Femur (tissue), 1 donor: ENCODE measurements around the gene IFT122.

Source experiments
- DNase-seq: peaks from one replicate; pipeline ENCODE4 v3.0.0-alpha.2; 2017

IFT122 gene

DNA sequence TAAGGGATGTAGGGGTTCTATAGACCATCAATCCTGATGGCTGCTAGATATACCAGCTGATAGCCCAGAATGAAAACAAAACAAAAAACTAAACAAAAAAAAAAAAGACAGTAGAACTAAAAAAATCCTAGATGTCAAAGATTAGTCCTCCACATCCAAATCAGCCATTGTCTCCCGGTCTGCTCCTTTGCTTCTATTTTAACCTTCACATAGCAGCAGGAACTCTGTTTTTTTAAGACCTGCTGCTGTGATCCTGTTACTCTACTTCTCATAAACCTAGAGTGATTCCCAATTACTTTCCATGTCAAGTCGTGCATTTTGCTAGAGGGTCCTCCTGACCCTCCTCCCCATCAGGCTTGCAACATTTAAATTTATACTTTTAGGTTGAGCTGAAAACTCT, 2.5 kb downstream of the IFT122 start:
- DNase-seq = no peak

DNA sequence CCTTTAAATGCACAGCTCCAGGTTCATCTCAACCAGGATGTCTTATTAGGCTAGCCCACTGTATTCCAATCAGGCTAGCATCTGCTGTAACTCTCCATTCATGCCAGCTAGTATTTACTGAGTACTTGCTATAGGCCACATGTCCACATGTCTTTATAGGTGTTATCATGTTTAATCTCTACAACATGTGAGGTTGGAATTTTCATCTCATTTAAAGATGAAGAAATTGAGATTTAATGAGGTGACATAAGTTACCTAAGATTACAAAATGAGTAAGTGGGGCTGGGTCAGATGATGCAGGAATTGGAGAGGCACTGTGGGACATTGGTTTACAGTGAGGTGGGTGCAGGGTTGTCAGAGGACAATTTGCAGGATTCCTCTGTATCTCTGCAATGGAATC, 2.9 kb downstream of the IFT122 start:
- no peak for DNase-seq

DNA sequence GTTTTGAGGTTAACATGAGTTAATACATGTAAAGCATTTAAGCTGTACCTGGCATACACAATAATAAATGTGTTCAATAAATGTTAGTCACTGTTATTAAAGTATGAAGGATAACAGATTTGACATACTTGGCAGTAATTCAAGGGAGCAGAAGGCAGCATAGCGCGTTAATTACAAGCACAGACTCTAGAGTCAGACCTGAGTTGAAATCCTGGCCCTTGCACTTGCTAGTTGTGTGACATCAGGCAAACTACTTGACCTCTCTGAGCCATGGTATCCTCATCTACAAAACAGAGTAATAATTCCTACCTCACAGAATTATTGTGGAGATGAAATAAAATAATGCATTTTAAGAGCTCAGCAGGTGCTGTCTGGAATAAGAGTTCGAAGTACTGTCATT, 5.4 kb downstream of the IFT122 start:
- DNase-seq = no peak

DNA sequence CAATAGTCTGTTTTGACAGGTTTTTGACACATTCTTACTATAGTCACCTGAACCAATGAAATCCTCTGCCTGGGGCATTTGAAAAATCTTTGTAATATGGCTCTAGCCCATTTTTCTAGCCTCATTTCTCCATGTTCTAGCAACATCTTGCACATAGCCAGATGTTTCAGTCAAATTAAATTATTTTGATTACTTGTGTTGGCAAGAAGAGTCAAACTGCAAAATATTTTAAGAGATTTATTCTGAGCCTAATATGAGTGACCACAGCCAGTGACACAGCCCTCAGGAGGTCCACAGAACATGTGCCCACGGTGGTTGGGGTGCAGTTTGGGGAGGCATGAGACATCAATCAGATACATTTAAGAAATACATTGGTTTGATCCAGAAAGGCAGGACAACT, 6.9 kb downstream of the IFT122 start:
- DNase-seq = no peak

DNA sequence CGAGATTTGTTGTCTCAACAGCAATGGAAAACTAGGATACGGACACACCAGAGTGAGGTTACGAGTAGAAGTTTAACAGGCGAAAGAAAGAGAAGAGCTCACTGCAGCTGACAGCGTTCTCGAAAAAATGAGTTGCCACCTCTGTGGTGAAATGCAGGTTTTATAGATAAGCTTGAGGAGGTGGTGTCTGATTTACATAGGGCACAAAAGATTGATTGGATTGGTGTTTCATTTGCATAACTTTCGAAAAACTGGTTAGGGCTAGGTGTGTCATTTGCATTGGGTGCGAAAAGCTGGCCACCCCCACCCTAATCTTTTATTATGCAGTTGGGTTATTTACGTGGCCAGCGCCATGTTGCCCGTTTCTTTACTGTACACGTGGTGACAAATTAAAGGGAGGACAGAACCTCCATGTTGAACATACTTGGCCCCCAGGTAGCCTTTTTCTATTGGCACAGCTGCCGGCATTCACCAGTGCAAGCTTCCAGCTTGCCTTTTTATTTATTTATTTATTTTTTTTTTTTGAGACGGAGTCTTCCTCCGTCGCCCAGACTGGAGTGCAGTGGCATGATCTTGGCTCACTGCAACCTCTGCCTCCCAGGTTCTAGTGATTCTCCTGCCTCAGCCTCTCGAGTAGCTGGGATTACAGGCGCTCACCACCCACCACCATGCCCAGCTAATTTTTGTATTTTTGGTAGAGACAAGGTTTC, 8.3 kb downstream of the IFT122 start:
- DNase-seq = no peak

DNA sequence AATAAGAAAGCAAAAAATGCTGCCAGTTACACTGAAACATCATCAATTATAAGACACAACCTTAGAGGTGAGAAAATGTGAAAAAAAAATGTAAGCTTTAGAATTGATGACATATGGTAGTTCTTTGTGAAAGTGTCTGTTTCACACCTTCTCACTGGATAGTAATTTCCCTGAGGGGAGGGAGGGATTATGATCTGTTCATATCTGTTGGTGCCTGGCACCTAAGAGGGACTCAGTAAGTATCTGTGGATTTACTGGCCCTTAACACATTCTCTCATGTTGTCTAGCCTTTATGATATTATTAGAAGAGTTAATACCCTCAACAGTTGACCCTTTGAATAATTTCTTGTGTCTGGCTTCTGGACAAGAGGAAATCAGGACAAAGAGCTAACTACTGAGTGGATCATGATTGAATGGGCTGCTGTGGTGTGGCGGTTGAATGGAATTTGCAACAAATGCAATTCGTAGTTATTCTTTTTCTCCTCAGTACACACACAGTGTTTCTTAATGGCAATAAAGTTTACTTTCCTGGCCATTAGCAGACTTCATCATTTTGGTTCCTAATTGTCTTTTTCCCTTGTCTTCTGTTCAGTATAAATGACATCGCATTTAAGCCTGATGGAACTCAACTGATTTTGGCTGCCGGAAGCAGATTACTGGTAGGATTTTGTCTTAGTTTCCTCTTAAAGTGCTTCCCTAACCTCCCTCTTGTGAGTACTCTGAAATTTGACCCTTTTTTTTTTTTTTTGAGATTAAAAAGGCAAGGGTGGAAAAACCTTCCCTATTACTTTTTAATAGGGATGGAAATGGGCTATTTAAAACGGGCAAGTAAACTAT, 9.5 kb downstream of the IFT122 start:
- DNase-seq = no peak

DNA sequence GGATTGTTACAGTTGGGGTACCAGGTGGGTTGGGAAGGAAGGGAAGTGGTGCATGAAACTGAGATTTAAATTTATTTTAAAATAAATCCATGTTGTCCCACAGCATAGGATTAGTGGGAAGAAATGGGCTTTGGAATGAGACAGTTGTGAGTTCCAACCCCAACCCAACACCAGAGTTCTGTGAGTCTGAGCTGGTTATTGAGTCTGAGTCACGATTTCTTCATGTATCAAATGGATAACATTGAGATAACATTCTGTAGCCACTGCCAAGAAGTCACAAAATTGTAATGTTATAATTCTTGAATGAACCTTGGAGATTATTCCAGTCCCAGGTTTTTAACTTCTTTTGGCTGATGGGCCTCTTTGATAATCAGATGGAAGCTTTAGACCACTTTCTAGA, 13.7 kb downstream of the IFT122 start:
- no peak for DNase-seq

DNA sequence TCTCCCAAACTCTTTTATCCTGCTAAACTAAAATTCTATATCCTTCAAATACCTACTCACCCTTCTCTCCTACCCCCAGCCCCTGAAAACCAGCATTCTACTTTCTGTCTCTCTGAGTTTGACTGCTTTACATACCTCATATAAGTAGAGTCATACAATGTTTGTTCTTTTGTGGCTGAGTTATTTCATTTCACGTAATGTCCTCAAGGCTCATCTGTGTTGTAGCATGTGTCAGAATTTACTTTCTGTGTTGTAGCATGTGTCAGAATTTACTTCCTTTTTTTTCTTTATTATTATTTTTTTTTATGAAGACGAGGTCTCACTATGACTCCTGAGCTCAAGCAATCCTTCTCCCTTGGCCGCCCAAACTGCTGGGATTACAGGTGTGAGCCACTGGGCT, 20.1 kb downstream of the IFT122 start:
- no peak for DNase-seq

DNA sequence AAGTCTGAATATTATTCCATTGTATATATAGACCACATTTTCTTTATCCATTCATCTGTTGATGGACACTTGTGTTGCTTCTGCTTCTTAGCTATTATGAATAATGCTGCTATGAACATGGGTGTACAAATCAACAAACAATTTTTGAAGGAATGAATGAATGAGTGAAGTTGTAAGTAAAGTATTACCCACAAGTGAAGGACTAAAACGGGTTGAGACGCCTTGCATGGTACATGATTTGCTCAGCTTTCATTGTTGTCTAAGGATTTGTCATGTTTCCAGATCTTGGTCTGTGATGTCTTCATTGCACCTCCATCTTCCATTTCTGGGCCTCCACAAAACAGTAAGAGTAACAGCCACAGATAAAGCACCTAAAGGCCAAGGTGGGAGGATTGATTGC, 20.5 kb downstream of the IFT122 start:
- no peak for DNase-seq

DNA sequence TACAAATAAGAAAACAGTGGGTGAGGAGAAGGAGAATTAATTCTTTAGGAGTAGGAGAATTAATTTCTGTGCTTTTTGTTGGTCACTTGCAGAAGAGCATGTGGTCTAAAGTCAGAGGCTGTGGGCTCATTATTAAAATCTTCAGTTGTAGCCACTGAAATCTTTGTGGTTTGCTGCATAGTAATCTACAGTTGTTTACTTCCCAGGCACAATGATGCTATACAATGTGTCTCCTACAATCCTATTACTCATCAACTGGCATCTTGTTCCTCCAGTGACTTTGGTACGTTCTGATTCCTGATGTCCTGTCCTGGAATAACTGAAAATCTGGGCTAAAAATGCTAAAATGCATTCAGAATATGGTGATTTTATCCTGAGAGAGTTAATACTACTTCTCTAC, 21.0 kb downstream of the IFT122 start:
- no peak for DNase-seq

DNA sequence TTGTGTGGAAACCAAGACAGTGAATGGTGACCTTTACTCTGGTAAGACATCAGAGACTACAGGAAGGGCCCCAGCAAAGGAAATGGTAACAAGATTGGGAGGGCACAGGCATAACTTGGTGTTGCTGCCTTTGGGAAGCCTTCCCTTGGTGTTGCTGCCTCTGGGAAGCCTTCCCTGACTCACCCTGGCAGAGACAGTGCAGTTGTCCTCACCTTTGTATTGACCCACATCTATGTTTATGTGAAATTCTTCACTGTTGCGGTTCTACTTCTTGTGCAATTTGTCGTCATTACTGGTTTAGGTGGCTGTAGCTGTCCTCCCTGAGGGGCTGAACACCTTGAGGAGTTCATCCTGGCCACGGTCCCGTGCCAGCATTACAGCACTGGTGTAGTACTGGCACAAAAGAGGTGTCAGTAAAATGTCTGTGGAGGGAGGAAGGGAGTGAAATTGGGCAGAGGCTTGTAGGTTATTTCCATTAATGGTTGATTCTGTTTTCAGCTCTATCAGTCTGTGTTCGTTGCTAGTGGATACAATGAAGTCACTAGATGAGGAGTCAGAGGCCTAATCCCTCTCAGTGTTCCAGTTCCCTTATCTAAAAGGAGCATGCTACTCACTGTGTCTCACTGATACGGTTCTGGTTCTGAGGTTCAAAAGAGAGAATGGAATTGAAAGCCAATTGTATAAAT, 21.6 kb downstream of the IFT122 start:
- DNase-seq = no peak

DNA sequence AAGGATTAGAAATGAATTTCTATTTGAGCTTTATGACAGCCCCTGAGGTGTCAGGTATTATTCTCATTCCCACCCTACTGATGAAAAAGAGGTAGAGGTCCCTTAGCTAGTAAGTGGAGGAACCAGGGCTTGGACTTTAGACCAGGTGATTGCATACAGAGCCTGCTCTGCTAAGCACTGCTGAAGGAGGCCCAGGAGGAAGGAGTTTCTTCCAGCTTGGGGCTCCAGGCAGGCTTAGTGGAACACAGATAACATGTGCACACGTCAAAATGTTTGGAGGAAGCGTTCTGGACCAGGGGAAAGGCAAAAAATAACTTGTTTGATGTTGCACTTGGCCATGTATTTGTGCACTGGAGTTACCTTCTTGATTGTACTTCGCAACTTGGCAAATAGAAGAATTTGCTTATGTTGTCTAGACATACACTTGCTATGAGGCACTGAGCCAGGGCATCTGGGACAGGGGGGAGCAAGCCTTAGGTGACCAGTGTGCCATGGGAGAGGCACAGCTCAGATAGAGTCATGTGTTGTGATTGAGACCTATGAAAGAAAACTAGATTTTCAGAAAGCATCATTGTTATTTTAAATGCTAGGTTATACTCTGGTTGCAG, 22.4 kb downstream of the IFT122 start:
- no peak for DNase-seq

DNA sequence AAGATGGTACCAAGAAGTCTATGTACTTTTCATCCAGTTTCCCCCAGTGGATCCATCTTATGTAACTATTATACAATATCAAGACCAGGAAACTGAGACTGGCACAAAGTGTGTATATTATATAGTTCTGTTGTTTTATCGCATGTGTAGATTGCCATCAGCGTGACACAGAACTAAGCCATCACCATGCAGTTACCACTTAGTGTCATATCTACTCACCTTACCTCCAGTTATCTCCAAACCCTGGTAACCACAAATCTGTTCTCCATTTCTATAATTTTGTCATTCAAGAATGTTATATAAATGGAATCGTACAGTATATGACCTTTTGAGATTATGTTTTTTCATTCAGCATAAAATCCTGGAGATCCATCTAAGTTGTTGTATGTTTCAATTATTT, 23.1 kb downstream of the IFT122 start:
- DNase-seq = no peak

DNA sequence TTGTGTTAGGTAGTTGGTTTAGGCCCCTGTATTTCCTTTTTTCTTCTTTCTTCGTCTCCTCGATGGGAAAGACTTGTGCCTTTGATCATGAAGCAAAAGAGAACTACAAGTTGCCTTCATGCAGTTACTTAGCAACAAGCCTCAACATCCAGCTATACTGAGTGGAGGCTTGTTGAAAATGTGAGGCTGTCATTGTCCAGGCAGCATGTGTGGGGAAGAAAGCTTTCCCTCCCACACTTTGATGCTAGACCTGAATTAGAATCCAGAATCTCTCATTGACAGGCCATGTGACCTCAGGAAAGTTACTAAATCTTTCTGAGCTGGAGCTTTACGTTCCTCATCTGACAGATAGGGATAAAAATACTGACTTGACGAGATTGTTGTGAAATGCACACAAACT, 23.7 kb downstream of the IFT122 start:
- DNase-seq = no peak

DNA sequence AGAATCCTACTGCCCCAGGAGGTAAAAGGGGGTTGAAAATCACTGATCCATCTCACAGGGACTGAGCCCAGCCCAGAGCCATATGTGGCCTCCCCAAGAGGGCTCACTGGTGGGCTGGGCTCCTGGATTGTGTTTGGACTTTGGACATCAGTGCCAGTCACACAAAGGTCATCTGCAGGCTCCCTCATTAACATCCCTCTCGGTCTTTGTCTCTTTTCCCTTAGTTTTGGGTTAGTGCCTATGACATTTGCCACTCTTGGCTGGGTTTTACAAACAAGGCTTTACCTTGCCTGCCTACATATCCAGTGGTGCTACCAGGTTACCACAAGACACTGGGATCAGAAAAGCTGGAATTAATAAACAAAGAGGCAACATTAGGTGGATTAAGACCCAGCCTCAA, 27.9 kb downstream of the IFT122 start:
- DNase-seq = no peak

DNA sequence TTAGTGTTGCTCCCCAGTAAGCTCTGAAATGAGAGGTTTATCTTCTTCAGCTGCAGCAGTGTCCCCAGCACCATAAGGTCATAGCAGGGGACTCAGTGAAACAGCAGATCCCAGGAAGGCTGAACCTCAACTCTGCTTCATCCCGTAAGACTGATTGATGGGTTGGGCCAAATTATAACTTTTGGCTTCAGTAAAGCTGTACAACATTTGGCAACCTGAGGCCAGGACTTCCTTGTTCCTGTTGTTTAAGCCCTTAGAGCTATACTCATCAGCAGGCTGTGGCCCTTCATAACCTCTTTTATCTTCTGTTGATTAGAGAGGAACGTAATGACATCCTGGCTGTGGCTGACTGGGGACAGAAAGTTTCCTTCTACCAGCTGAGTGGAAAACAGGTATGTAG, 29.0 kb downstream of the IFT122 start:
- no peak for DNase-seq

DNA sequence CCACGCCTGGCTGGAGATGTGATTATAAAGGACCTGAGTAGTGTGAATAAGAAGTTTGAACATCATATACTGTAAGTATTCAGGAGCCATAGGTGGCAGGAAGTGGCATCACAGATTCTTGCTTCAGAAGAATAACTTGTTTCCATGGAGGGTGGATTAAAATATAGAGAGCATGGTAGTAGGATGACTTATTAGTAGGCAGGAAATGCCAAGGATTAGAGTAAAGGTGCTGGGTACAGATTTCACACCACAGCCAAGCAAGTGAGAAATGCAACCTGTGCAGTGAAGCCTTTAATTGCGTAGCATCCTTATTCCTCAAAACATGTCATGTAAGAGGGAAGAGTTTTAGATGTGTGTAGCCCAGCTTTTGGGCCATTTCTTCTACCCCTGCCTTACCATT, 30.8 kb downstream of the IFT122 start:
- no peak for DNase-seq

DNA sequence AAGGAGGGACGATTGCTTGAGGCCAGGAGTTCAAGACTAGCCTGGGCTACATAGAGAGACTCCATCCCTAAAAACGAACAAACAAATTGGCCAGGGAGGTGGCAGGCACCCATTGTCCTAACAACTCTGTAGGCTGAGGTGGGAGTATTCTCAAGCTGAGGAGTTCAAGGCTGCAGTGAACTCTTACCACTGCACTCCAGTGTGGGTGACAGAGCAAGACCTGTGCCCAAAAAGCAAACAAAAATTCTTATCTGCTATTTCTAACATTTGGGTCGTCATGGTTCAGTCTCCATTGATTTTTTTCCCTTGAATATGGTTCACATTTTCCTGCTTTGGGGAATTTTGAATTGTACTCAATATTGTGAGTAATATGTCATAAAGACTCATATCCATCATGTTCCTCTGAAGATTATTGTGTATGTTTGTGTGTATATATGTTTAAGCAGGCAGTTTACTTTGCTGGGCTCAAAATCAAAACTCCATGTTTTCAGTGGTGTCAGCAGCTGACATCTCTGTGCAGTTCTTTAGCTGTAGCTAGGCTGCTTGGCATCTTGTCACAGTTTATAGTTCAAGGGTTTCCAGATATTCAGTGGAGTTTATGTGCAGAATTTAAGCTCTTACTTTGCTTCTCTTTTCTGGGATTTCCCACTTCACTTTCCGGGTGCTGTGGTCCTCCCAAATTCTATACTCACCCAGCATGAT, 33.2 kb downstream of the IFT122 start:
- DNase-seq = no peak

DNA sequence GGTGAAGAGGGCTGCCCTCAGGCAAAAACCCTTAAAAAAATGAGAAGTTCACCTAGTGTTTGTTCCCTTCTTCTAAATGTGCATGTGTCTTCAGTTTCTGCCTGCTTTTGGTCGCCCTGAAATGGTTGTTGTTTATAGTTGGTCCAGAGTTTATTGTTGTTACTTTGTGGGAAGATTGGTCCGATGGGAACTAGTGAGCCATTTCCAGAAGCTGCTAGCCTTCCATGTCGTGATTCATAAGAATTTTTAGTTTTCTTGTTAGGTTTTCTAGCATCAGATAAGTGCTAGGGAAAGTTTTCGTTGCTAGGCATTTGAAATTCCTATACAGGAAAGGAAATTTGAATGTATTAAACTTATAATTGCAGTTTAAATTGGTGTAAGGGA, 33.7 kb downstream of the IFT122 start:
- DNase-seq = no peak

DNA sequence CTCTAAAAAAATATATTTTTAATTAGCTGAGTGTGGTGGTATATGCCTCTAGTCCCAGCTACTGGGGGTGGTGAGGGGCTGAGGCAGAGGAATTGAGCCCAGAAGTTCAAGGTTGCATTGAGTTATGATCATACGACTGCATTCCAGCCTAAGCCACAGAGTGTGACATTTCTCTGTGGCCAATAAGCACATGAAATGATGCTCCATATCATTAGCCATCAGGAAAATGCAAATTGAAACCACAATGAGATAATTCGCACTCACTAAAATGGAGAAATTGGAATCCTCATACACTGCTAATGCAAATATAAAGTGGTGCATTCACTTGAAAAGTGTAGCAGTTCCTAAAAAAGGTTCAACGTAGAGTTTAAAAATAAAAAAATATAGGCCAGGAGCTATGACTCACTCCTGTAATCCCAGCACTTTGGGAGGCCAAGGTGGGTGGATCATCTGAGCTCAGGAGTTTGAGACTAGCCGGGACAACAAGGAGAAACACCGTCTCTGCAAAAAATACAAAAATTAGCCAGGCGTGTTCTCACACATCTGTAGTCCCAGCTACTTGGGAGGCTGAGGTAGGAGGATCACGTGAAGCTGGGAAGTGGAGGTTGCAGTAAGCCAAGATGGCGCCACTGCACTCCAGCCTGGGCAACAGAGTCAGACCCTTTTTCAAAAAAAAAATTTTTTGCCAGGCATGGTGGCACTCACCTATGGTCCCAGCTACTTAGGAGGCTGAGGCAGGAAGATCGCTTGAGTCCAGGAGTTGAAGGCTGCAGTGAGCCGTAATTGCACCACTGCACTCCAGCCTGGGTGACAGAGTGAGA, 35.2 kb downstream of the IFT122 start:
- no peak for DNase-seq

DNA sequence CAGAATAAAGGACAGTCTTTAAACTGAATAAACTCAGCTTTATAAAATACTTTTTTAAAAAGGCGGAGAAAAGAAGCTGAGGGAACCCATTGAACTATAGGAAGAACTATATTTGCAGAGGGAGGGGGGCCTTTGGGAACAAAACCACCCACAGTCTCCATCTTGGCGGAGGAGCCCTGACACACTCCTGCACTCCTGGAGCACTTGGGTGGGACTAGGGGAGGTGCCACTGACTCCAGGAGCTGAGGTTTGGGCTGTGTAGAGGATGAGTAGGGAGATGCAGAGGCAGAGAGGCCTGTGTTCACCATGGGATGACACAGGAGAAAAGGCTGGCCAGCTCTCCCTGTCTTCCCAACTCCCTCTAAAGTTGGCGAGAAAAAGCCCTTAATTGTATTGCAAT, 35.8 kb downstream of the IFT122 start:
- no peak for DNase-seq

DNA sequence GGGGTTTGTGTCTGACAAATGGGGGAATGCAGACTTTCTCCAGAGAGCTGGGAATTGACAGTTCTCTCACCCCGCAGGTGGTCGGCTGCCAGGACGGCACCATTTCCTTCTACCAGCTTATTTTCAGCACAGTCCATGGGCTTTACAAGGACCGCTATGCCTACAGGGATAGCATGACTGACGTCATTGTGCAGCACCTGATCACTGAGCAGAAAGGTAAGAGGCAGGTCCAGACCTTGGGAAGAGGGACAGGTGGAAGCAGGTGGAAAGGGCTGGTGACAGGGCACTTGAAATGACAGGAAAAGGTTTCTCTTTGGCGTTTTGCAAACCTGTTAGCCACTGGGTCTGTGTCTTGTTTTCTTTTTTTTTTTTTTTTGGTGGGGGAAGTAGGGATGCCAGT, 36.6 kb downstream of the IFT122 start:
- no peak for DNase-seq
